CD14-positive monocyte (primary cell): ENCODE data around the gene TSPAN15. TPM values are rescaled to one million over a fixed set of nuclear protein-coding genes. Genes with fewer than 3 reads are reported as not detected.

Experiments
- DNase-seq, 3 donors: peaks; one replicate each; pipeline ENCODE4 v3.0.0-alpha.2; 2011 to 2022
- H2AFZ ChIP-seq: 2 replicates; pipeline ENCODE4 v1.6.0; 2012; ENCODE audit warnings: mild to moderate bottlenecking, low read depth, low read length, inconsistent platforms; ENCODE audit not compliant: insufficient read depth, poor library complexity, severe bottlenecking
- H3K27ac ChIP-seq, 2 donors: 1 replicate in 1 of 2; 2 replicates in 1 of 2; pipeline ENCODE4 v1.5.1; 2012 to 2013; ENCODE audit warnings: low read length in 2 of 2, control low read depth in 1 of 2, inconsistent platforms in 1 of 2, low read depth in 1 of 2, mild to moderate bottlenecking in 1 of 2
- H3K27me3 ChIP-seq, 2 donors: one replicate each; pipeline versions ENCODE4 v1.6.0 to v1.6.1; 2011 to 2013; ENCODE audit warnings: low read length in 2 of 2; ENCODE audit not compliant: control insufficient read depth in 2 of 2, insufficient read depth in 2 of 2
- H3K36me3 ChIP-seq, 2 donors: replicated peaks in 1 of 2; 1 replicate in 1 of 2; 2 replicates in 1 of 2; pipeline versions ENCODE4 v1.5.1 to v1.6.1; 2012 to 2013; ENCODE audit warnings: low read length in 2 of 2, control low read depth in 1 of 2, inconsistent platforms in 1 of 2, mild to moderate bottlenecking in 1 of 2; ENCODE audit not compliant: insufficient read depth in 2 of 2, control insufficient read depth in 1 of 2
- H3K4me1 ChIP-seq, 2 donors: 1 replicate in 1 of 2; 2 replicates in 1 of 2; pipeline versions ENCODE4 v1.5.1 to v1.6.1; 2012 to 2013; ENCODE audit warnings: low read length in 2 of 2, control low read depth in 1 of 2, inconsistent platforms in 1 of 2, mild to moderate bottlenecking in 1 of 2, moderate library complexity in 1 of 2; ENCODE audit not compliant: insufficient read depth in 2 of 2, control insufficient read depth in 1 of 2
- H3K4me2 ChIP-seq: replicated peaks from 2 replicates; pipeline ENCODE3; 2012; ENCODE audit warnings: low read length, moderate library complexity, mild to moderate bottlenecking; ENCODE audit not compliant: poor library complexity, severe bottlenecking; ENCODE audit errors: extremely low read depth
- H3K4me3 ChIP-seq, 3 experiments: fragments of 200-600 bp in 1 of 3; sonication (generic) in 1 of 3; replicated peaks in 1 of 3; 1 replicate in 2 of 3; 2 replicates in 1 of 3; pipeline ENCODE4 v1.5.1; 2011 to 2013; ENCODE audit warnings: low read length in 3 of 3, mild to moderate bottlenecking in 3 of 3, control low read depth in 2 of 3, low read depth in 2 of 3, inconsistent platforms in 1 of 3, moderate library complexity in 1 of 3
- H3K79me2 ChIP-seq: 2 replicates; pipeline ENCODE4 v1.6.0; 2012; ENCODE audit warnings: mild to moderate bottlenecking, control low read depth, inconsistent platforms, low read length, moderate library complexity; ENCODE audit not compliant: insufficient read depth
- H3K9ac ChIP-seq: 2 replicates; pipeline ENCODE4 v1.6.0; 2017; ENCODE audit warnings: low read length, mild to moderate bottlenecking; ENCODE audit not compliant: insufficient read depth, poor library complexity, severe bottlenecking
- H3K9me3 ChIP-seq, 2 donors: replicated peaks in 1 of 2; 1 replicate in 1 of 2; 2 replicates in 1 of 2; pipeline versions ENCODE4 v1.5.1 to v1.6.1; 2012 to 2013; ENCODE audit warnings: low read length in 2 of 2, control low read depth in 1 of 2; ENCODE audit not compliant: control insufficient read depth in 1 of 2, insufficient read depth in 1 of 2
- H4K20me1 ChIP-seq: 2 replicates; pipeline ENCODE4 v1.6.0; 2012; ENCODE audit warnings: mild to moderate bottlenecking, low read length, control low read depth, moderate library complexity; ENCODE audit not compliant: insufficient read depth
- H3K27ac Mint-ChIP-seq, 7 donors: one replicate each; pipeline ENCODE4 v1.8.0; 2020; ENCODE audit warnings: mild to moderate bottlenecking in 7 of 7, mixed read lengths in 7 of 7, moderate library complexity in 6 of 7, inconsistent platforms in 2 of 7
- H3K27me3 Mint-ChIP-seq, 3 donors: one replicate each; pipeline ENCODE4 v1.8.0; 2021 to 2022; ENCODE audit warnings: low read depth in 3 of 3, mild to moderate bottlenecking in 3 of 3, mixed read lengths in 3 of 3, moderate library complexity in 3 of 3, inconsistent platforms in 1 of 3
- H3K36me3 Mint-ChIP-seq, 2 donors: one replicate each; pipeline ENCODE4 v1.8.0; 2020; ENCODE audit warnings: mixed read lengths in 2 of 2, inconsistent platforms in 1 of 2, mild to moderate bottlenecking in 1 of 2
- H3K4me1 Mint-ChIP-seq: one replicate; pipeline ENCODE4 v1.8.0; 2020; ENCODE audit warnings: mild to moderate bottlenecking, mixed read lengths
- H3K4me3 Mint-ChIP-seq, 2 donors: one replicate each; pipeline ENCODE4 v1.8.0; 2020; ENCODE audit warnings: mild to moderate bottlenecking in 2 of 2, mixed read lengths in 2 of 2, moderate library complexity in 1 of 2
- H3K9me3 Mint-ChIP-seq, 7 donors: one replicate each; pipeline ENCODE4 v1.8.0; 2020 to 2022; ENCODE audit warnings: mixed read lengths in 7 of 7, mild to moderate bottlenecking in 6 of 7, moderate library complexity in 6 of 7, inconsistent platforms in 2 of 7
- CTCF ChIP-seq: fragments of 200-600 bp; IDR thresholded peaks from one replicate; pipeline ENCODE4 v1.8.0; 2022; ENCODE audit warnings: antibody characterized with exemption, mild to moderate bottlenecking
- WGBS: methylation state at CpG from one replicate; pipeline ENCODE4 v1.1.5; 2013; ENCODE audit warnings: missing lambda C conversion rate; ENCODE audit not compliant: insufficient coverage; 5-methylcytosine and 5-hydroxymethylcytosine counted together
- intact Hi-C, 2 donors: fragments of 100-400 bp; cut with micrococcal nuclease; formaldehyde crosslinking; loops; one replicate each; pipeline versions ENCODE4 v1.15.0 to v1.15.1; 2023
- polyA minus RNA-seq: library from RNA; depleted of rRNA, polyadenylated mRNA; stranded (reverse); fragments of >200 nt; gene quantifications from 2 replicates; pipeline ENCODE4 v1.2.3, GENCODE V29; 2012
- polyA plus RNA-seq, 3 donors: library from polyadenylated mRNA; depleted of rRNA in 1 of 3; unstranded in 2 of 3; stranded (reverse) in 1 of 3; fragments of 300-500 nt in 2 of 3; fragments of >200 nt in 1 of 3; fragmentation: Illumina TruSeq in 2 of 3; gene quantifications; 1 replicate in 2 of 3; 2 replicates in 1 of 3; pipeline ENCODE4 v1.2.3, GENCODE V29; 2012 to 2021
- total RNA-seq, 12 experiments: library from RNA in 1 of 12; stranded (reverse) in 1 of 12; fragments of 120-200 nt in 1 of 12; gene quantifications; one replicate each; pipeline ENCODE4 v1.2.4 and lab custom pipeline; 2013 to 2026; ENCODE audit warnings: mixed read lengths in 6 of 12, inconsistent platforms in 1 of 12

The TSPAN15 gene
- total RNA-seq (2013): 0.17 TPM
- polyA plus RNA-seq (under 1 TPM in 2 of 3 donors, not detected in 1; 0.22 to 0.39 TPM), polyA minus RNA-seq (not detected in 2 replicates), total RNA-seq (lab: John Stamatoyannopoulos, UW) (0.08 to 1.1 (median 0.18) reads per million in 11 experiments)

- Histone ChIP-seq H3K4me3 (peak within 1 kb of the TSS; percentile 36 to 78 (median 40)), H3K27me3 (peaks cover 12 to 25% of the 10 kb centered on the region in 2 donors), H3K27ac (no peak within 1 kb of the TSS), H3K9me3 (no peaks in the 10 kb centered on the region), H2AFZ (peak within 1 kb of the TSS; percentile 78), H3K79me2 (no peaks in the 10 kb centered on the region), H3K4me1 (peaks cover 11 to 14% of the 10 kb centered on the region in 2 donors), H4K20me1 (no peaks in the 10 kb centered on the region), H3K9ac (peak within 1 kb of the TSS; percentile 53), H3K36me3 (no peaks in the 10 kb centered on the region), H3K4me2 (peak within 1 kb of the TSS; percentile 89)
- peaks cover 0 to 2% of the 10 kb centered on the region in 2 donors for H3K36me3 Mint-ChIP-seq
- H3K4me1 Mint-ChIP-seq: peaks cover 20% of the 10 kb centered on the region
- WGBS: under 1% methylated on average over 41 of the region's 45 CpGs
- intact Hi-C loops: no loop called here
- TF ChIP-seq CTCF: no peak
- peak within 1 kb of the TSS; percentile 80 to 94 for H3K4me3 Mint-ChIP-seq
- peaks cover 20 to 37% (median 29%) of the 10 kb centered on the region in 3 donors for H3K27me3 Mint-ChIP-seq
- peak; percentile 28 to 48 (median 39) for DNase-seq
- H3K9me3 Mint-ChIP-seq: peaks cover 0 to 4% (median 0%) of the 10 kb centered on the region in 7 donors
- H3K27ac Mint-ChIP-seq: peak within 1 kb of the TSS in 2 of 7 donors; percentile 3 to 69
Measured at GRCh38 chr10:69451209-69451783, at the start of gene TSPAN15. TSPAN15 (plus strand) TSS chr10:69451465; CDS start chr10:69451595, 130 bp downstream.

- peaks cover 0 to 2% (median 0%) of the 10 kb centered on the region in 7 donors for H3K9me3 Mint-ChIP-seq
- Histone ChIP-seq H2AFZ (no peak overlapping the region), H3K79me2 (no peaks in the 10 kb centered on the region), H3K4me1 (peaks cover 0 to under 1% of the 10 kb centered on the region in 2 donors), H3K36me3 (peaks cover 62 to 83% of the 10 kb centered on the region in 2 donors), H3K4me2 (no peak overlapping the region), H4K20me1 (peaks cover 55% of the 10 kb centered on the region), H3K27ac (no peak overlapping the region), H3K27me3 (no peaks in the 10 kb centered on the region), H3K4me3 (no peak overlapping the region), H3K9me3 (no peaks in the 10 kb centered on the region), H3K9ac (no peak overlapping the region)
- no peak for TF ChIP-seq CTCF
- no peak overlapping the region for H3K4me3 Mint-ChIP-seq
- 95% methylated on average over 4 of the region's 6 CpGs for WGBS
- H3K27me3 Mint-ChIP-seq: peaks cover 0 to 8% (median 2%) of the 10 kb centered on the region in 3 donors
- peaks cover 7% of the 10 kb centered on the region for H3K4me1 Mint-ChIP-seq
- DNase-seq: no peak
- peaks cover 63 to 69% of the 10 kb centered on the region in 2 donors for H3K36me3 Mint-ChIP-seq
- H3K27ac Mint-ChIP-seq: peak overlapping the region in 1 of 7 donors; percentile 50
- intact Hi-C loops: no loop called here
Measured at GRCh38 chr10:69402386-69402785, 48.9 kb upstream of the TSPAN15 start.
